Erythroblast (primary cell): Measurements from ENCODE around the gene DIAPH3.

Source experiments
- GATA1 ChIP-seq: IDR thresholded peaks from 2 replicates; pipeline ENCODE4 v1.6.1; 2011; ENCODE audit warnings: low read depth, mild to moderate bottlenecking, control low read depth, low read length, moderate library complexity
- POLR2A ChIP-seq: IDR thresholded peaks from 2 replicates; pipeline ENCODE4 v1.6.1; 2011; ENCODE audit warnings: mild to moderate bottlenecking, low read length

GRCh38 chr13:59793107-59793506 is 370.6 kb downstream of the DIAPH3 start:
- no peak for TF ChIP-seq POLR2A
- no peak for TF ChIP-seq GATA1
